Germinal center (tissue), 1 donor: Measurements from ENCODE around the gene SGSM1.
"Not testable (repeated sequence)": the region's sequence is repeated elsewhere in the genome, so short reads cannot be mapped to it uniquely, and the experiment has no call there.

Experiments
- DNase-seq: peaks from one replicate; pipeline ENCODE4 v3.0.0; 2012; ENCODE audit warnings: mixed read lengths, low spot score

The SGSM1 gene

DNA sequence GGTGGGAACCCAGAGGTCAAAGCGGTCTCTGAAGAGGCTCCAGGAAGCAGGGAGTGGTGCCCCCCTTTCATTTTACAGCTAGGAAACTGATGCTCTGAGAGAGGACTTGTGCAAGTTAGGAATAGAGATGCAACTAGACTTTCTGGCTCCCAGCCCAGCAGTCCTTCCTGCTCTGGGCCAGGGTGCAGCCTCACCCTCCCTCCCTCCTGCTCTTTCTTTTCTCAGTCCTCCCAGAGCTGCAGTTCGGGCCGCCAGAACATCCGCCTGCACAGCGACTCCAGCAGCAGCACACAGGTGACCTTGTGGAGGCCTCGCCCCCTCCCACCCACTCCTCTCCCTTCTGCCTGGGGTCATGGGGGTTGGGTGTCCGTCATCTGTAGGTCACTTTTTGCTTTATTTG lies 89.0 kb downstream of the SGSM1 start:
- no peak for DNase-seq

DNA sequence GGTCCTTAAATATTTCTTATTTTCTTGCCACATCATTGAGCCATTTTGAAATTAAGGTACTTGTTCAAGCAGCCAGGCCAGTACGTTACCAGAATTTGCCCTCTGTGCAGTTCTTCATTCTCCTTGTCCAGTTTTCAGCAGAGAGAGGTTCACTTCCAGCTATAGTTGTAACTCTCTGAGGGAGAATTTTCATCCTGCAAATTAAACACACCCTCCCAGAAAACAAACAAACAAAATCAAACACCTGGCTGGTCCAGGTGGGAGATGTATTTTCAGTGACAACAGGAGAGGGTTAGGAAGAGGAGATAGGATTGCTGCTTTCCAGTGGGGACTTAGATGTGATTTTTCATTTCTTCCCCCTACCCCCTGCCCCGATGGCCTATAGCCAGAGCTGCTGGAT lies 95.4 kb downstream of the SGSM1 start:
- no peak for DNase-seq

DNA sequence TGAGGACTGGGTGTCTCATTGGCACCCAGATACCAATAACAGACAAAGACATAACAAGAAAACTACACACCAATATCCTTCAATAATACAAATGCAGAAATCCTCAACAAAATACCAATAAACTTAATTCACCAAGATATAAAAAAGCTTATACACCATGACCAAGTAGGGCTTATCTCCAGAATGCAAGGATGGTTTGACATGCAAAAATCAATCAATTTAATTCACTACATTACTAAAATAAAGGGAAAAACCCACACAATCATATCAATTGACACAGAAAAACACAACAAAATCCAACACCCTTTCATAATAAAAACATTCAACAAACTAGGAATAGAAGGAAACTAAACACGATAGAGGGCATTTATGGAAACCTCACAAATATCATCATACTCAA lies 99.9 kb downstream of the SGSM1 start:
- DNase-seq = no peak

DNA sequence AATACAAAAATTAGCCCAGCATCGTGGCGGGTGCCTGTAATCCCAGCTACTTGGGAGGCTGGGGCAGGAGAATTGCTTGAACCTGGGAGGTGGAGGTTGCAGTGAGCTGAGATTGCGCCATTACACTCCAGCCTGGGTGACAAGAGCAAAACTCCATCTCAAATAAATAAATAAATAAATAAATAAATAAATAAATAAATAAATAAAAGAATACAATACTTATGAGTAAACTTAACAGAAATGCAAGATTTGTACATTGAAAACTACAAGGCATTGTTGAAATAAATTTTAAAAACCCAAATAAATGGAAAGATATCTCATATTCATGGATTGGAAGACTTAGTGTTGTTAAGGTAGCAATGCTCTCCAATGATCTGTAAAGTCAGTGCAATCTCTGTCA lies 101.1 kb downstream of the SGSM1 start:
- not testable (repeated sequence) for DNase-seq

DNA sequence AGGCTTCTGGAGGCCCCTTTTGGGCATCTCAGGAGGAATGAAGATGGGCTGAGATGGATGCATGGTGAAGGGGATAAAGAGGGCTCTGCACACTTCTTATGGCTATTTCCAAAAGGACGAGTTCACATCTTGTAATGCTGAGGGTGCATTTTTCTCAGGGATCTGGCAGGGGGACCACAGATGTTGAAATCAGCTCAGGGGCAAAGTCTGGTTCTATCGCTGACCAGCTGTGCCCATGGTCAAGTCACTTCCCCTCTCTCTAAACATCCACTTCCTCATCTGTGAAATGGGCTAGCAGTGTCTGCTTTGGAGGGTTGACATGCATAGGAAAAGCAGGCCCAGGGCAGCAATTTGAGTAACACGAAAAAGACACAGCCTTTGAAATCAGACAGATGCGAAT lies 114.0 kb downstream of the SGSM1 start:
- DNase-seq = no peak

DNA sequence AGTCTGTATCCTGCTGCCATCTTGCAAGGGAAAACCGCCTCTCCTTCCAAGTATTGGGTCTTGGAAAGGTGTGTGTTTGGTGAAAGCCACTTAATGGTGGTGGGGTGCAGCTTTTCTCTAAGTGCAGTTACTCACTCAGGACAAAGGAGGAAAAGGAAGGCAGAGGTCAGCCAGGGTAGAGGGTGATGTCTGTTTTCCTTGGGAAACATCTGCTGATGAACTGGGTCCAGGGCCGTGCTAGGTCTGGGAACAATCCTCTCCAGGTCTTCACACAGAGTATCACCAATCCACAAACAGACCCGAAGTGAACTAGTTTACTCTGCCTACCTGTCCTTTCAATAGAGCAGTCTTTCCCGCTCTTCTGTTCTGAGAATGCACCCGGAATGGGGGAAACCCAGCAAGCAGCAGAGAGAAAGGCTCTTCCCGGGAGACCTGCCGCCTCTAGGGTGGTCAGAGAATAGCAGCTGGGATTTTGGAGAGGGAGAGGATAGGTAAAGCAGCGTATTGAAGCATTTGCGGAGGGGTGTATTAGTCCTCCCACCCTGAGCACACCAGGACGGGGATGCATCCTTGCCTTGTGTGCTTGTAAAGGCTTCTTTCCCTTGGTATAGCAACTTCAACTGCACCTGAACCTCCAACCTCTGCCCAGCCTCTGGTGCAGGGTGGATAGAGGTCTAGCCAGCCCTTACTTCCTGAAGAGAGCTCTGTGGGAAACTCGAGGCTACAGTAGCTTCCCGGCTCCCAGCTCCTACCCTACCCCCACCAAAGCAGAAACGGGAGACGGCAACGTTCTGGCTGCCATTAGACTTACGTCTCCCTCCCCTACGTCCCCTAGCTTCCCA lies 119.8 kb downstream of the SGSM1 start:
- no peak for DNase-seq

DNA sequence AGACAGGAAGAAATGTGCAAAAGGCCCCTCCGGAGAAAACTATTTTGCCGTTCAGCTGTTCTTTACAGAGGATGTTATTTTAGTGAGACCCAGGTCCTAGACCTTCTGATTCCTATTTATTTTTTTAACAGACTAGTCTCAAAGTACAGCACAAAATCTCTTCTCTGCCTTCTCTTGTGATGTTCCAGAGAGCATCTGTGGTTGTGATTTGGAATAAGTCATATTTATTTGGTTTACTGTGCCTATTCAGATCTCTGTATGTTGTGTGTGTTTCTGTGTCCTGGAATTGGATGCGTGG lies 120.4 kb downstream of the SGSM1 start:
- no peak for DNase-seq

DNA sequence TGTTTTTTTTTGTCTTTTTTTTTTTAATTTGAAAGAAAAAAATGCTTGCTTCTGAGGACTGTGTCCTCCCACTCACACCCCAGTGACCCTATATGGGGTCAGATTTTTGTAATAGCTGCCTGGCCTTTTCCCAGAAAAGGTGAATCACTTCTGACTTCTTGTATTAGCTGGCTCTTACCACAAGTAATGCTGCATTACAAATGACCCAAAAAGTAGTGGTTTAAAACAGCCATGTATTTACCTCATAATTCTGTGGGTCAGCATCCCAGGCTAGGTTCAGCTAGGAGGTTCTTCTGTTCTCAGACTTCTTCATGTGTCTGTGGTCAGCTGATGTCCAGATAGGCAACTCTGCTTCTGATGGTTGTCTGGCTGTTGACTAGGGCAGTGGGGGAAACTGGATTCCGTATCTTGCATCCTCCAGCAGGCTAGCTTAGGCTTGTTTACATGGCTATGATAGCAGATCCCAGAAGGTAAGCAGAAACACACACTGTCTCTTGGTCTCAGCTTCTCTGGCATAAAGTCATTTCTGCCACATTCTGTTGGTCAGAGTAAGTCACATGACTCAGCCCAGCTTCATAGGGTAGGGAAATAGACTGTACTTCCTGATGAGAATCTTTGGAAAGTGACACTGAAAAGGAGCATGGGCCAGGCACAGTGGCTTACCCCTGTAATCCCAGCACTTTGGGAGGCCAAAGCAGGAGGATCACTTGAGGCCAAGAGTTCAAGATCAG lies 121.0 kb downstream of the SGSM1 start:
- DNase-seq = no peak

DNA sequence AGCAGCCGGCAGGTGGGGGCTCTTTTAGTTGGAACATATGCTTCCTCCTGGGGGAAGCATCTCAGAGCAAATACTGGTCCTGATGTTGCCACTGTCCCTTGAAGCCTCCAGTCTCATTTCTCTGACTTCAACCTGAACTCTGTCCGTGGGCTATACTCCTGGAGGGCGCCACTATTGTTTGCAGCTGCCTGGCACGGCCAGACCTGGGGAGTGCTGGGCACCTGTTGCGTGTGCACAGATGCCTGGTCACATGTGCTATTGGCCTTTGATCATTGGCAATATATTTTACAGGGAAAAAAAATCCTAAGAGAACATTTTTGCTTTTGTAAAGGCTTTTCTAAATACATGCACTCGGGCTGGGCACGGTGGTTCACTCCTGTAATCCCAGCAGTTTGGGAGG lies 122.3 kb downstream of the SGSM1 start:
- no peak for DNase-seq

DNA sequence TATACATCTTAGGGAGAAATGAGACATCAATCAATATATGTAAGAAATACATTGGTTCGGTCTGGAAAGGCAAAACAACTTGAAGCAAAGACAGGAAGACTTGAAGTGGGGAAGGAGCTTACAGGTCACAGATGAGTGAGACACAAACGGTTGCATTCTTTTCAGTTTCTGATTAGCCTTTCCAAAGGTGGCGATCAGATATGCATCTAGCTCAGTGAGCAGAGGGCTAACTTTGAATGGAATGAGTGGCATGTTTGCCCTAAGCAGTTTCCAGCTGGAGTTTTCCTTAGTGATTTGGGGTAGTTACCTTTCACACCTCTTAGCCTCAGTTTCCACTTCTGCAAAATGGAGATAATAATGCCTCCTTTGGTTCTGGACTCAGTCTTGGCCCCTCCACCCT lies 124.7 kb downstream of the SGSM1 start:
- no peak for DNase-seq

DNA sequence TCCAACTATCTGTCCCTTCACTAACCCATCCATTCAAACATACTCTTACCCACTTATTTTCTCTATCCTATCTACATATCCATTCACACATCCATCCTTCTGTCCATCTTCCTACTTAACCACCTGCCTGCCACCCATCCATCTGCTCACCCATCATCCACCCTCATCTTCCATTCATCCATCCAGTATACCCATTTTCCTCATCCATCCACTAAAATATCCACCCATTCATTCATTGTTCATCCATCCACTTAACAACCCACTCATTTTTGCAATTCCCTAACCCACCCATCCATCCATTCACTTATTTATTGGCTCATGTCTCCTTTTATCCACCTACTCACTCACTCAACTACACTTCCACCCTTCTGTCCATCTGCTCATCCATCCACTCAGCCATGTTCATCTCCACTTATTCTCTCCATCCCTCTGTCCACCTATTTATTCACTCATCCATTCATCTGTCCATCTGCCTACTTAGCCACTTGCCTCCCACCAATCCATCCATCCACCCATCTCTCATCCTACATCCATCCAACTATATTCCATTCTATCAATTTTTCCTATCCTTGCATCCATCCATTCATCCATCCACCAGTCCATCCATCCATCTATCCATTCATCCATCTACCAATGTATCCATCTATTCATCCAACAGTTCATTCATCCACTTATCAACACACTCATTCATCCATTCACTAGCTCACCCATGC lies 129.9 kb downstream of the SGSM1 start:
- DNase-seq = no peak

DNA sequence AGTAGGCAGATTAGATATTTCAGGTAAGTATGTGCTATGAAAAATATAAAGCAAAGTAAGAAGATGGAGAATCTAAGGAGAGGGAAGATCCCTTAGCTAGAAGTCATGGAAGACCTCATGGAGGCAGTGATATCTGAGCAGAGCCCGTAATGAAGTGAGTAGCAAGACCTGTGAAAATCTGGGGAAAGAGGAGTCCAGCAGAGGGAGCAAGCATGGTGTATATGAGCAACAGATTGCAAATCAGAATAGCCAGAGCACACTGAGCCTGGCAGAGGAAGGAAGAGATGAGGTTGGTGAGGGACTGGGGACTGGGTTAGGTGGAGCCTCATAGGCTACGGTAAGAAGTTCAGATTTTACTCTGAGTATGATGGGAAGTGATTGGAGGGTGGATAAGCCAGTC lies 131.1 kb downstream of the SGSM1 start:
- no peak for DNase-seq

DNA sequence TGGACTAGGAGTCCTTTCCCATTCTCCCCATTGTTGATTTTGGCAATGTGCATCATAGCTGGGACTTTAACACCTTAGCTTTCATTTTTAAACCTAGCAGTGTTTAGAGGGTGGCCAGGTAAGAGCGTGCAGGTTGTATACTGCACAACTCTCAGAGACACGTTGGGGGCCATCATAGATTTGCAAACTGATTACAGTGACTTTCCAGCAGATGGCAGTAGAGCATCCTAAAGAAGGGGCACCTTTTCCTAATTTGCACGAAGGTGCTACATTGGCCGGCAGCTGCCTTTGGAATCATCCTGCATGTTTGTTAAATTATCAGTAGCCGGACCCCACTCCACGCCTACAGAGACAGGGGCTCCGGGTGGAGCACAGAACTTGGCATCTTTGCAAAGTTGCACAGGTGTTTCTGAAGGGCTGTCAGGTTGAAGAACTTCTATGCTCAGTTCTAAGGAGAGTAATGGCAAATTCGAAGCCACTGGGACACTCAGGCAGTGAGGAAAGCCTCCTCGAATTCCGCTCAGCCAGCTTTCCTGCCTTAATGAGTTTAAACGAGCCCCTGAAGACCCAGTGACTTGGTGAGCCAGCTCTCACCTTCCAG lies 132.8 kb downstream of the SGSM1 start:
- DNase-seq = peak; percentile 39

DNA sequence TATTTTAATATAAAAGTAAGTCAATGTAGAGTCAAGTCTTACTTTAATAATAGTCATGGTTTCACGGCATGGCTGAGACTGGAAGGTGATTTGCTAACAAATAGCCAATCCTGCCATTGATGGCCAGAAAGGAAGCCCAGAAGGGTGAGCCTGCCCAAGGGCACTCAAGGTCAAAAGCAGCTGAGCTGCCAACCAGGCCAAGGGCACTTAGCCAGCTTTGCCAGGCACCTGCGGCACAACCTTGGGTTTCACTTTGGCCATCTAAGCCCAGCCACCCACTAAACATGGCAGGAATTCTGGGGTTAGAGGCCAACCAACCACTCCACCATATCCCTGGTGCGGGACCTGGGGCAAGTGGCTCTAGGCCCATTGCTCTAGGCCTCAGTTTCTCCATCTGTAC lies 136.3 kb downstream of the SGSM1 start:
- no peak for DNase-seq

DNA sequence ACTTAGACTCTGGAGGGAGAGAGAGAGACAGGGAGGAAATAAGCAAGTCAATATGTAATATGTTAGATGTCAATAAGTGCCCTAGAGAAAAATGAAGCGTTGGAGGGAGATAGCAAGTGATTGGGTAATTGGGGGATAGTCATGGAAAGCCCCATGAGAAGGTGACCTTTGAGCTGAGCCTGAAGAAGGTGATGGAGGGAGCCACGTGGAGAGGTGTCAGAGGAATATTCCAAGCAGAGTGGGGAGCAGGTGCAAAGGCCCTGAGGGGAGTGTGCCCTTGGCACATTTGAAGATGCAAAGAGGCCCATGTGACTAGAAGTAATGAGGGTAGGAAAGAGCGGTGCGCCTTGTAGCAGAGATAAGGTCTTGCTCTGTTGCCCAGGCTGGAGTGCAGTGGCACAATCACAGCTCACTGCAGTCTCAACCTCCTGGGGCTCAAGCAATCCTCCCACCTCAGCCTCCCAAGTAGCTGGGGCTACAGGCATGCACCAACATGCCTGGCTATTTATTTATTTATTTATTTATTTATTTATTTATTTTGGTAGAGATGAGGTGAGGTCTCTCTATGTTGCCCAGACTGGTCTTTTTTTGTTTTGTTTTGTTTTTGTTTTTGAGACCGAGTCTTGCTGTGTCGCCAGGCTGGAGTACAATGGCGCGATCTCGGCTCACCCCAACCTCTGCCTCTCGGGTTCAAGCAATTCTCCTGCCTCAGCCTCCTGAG lies 138.4 kb downstream of the SGSM1 start:
- DNase-seq = no peak

DNA sequence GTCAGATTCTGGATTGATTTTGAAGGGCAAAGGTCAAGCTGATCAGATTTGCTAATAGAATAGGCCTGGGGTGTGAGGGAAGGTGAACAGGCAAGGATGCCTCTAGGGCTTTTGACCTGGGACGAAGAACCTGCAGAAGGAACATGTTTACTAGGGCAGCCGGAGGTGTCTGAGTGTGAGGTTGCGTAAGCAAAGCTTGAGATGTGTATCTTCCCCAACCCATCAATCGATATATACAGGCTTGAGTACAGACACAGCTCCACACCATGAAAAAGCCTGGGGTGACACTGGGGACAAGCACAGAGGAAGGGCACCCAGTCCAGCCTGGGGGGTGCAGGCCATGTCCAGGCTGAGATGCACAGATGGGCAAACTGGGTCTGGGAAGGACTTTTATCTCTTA lies 139.4 kb downstream of the SGSM1 start:
- DNase-seq = no peak

DNA sequence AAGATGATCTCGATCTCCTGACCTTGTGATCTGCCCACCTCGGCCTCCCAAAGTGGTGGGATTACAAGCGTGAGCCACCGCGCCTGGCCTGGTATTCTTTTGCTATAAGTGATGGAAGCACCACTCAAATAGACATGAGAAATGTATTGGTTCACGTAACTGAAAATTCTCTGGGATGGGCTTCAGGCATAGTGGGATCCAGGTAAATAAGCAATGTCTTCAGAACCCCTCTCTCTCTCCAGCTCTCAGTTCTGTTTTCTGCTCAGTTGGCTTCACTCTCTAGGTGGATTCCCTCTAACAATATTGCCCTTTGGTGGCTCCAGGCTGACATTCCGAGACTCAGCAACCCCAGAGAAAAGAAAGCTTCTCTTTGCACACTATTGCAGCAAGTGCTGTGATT lies 141.4 kb downstream of the SGSM1 start:
- no peak for DNase-seq

DNA sequence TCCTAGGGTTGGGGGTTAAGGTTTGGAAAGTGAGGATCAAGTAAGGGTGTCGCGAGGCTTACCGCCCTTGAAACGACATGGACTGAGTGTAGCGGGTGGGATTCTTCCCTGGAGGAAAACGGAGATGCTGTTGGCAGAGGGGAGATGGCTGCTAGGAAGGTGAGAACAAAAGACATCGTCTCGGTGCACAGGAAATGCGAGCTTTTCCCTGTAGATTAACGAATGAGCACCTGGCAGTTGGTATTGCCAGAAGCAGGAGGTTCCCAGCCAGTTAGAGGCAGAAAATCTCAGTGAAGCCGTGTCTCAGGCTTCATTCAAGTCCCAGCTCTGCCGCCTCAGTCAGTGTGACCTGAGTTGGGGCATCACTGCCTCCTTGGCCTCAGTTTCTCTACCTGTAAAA lies 141.9 kb downstream of the SGSM1 start:
- DNase-seq = no peak

DNA sequence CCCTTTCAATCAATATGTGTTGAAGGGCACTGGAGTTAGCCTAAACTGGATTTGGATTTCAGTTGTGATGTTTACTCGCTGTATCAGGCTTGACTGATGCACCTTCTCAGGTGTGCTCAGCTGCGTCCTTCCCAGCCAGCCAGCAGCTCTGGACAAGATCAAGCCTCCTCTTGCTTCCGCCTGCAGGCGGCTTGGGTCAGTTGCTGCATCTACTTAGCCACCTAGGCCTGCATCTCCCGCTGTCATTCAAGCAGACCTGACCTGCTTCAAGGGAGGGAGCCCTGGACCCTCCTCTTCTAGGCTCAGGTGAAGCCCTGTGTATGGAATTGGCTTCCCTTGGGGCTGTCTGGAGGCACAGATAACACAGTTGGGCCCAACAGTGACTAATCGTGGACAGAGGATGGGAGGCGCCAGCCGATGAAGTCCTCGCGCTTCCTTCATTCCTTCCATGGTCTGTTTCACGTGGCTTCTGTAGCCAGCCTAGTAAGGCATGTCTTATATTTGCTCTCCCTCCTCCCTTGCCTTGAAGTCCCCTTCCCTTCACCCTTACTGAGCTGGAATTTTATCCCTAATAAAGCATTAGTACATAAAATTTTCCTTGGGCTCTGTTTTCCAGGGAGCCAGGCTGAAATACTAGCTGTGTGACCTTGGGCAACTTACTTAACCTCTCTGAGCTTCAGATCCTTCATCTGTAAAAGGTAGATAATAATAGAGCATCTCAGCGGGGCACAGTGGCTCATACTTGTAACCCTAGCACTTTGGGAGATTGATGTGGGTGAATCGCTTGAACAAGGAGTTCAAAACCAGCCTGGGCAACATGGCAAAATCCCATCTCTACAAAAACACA lies 142.6 kb downstream of the SGSM1 start:
- no peak for DNase-seq

DNA sequence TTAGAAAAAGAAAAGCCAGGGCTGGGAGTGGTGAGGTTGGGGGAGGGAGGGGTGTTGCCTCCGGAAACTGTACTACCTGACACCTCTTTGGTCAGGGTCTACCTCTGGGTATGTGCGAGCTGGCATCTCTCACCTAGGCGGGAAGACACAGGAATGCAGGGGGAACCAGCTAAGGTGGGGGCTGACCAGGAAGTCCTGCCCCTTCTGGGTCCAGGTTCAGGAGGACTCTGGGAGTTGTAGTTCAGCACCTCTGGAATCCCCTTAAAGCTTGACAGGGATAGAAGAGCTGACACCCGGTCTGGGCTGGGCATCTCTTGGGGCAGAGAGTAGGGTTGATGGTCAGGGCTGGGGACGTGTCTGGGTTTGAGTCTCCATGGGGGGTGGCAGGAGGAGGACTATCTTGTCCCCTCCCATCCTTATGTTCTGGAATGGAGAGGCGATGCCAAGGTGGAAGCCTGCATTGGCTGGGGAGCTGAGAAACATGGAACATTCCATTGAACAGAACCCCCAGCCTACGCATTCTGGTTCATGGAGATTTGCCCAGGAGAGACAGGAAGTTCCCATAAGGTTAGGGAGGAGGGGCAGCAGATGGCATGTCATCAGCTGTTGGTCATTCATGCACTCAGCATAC lies 144.4 kb downstream of the SGSM1 start:
- DNase-seq = no peak
